Activated CD4-positive, alpha-beta T cell treated with anti-CD3 and anti-CD28 coated beads for 36 hours (primary cell): ENCODE results near the gene JKAMP. TPM values are rescaled to one million over a fixed set of nuclear protein-coding genes. Genes with fewer than 3 reads are reported as not detected.

ENCODE experiments used
- ATAC-seq: fragments of 200-7000 bp; cut with Tn5 transposase; one replicate; pipeline ENCODE4 v1.10.0; 2021; ENCODE audit warnings: mild to moderate bottlenecking, moderate library complexity
- CTCF ChIA-PET: fragments of 350-600 bp; sonication (Branson Sonifier 250); formaldehyde crosslinking; loops from one replicate; lab custom pipeline; 2021; ENCODE audit warnings: antibody characterized with exemption; lab: Charles Lee
- POLR2A ChIA-PET: fragments of 350-600 bp; sonication (Branson Sonifier 250); formaldehyde crosslinking; loops from one replicate; lab custom pipeline; 2021; ENCODE audit warnings: antibody characterized with exemption, inconsistent platforms; lab: Charles Lee
- DNase-seq: peaks from one replicate; pipeline ENCODE4 v3.0.0-alpha.2; 2020
- H3K27ac Mint-ChIP-seq: one replicate; pipeline ENCODE4 v1.8.0; 2021; ENCODE audit warnings: mixed read lengths
- H3K27me3 Mint-ChIP-seq: one replicate; pipeline ENCODE4 v1.8.0; 2021; ENCODE audit warnings: mixed read lengths
- H3K36me3 Mint-ChIP-seq: one replicate; pipeline ENCODE4 v1.8.0; 2021; ENCODE audit warnings: low read depth, mixed read lengths
- H3K4me1 Mint-ChIP-seq: one replicate; pipeline ENCODE4 v1.8.0; 2021; ENCODE audit warnings: mixed read lengths
- H3K4me3 Mint-ChIP-seq: one replicate; pipeline ENCODE4 v1.8.0; 2021; ENCODE audit warnings: mild to moderate bottlenecking, moderate library complexity, mixed read lengths
- H3K9me3 Mint-ChIP-seq: one replicate; pipeline ENCODE4 v1.8.0; 2021; ENCODE audit warnings: low read depth, mixed read lengths
- intact Hi-C, 2 experiments: fragments of 100-400 bp; cut with DNase I in 1 of 2; cut with micrococcal nuclease in 1 of 2; formaldehyde crosslinking; loops; one replicate each; pipeline versions ENCODE4 v1.14.2 to v1.15.1; 2022 to 2024; cut with DNase I, micrococcal nuclease
- total RNA-seq, 2 experiments: library from RNA; stranded (reverse); gene quantifications; one replicate each; pipeline ENCODE4 v1.2.3, GENCODE V29; 2021

The JKAMP gene
- total RNA-seq, 2 experiments from 2014 or later, result 18.0 to 20.2 TPM

GRCh38 chr14:59481871-59482540, 2.3 kb upstream of the JKAMP start:
- Mint-ChIP-seq H3K27me3 (no peaks in the 10 kb centered on the region), H3K27ac (peak overlapping the region; percentile 73), H3K36me3 (peaks cover 23% of the 10 kb centered on the region), H3K4me3 (peak overlapping the region; percentile 92), H3K9me3 (no peaks in the 10 kb centered on the region), H3K4me1 (peaks cover 51% of the 10 kb centered on the region)
- DNase-seq (no peak), ATAC-seq (no peak)
- intact Hi-C loops, result loop anchor here (5.0 kb wide), 2 partner anchors 610 to 1055 kb away; partner anchors contain the start of genes KIAA0586 (in 1 of the 2), PCNX4 (in 1 of the 2) and TIMM9 (in 1 of the 2)
- POLR2A ChIA-PET, result interaction anchor here (0.5 kb wide), 1 partner anchor 294 kb away, joined by 3 read pairs; no protein-coding TSS in a partner anchor
- CTCF ChIA-PET, result no interaction called here

GRCh38 chr14:59482541-59483331, 1.6 kb upstream of the JKAMP start:
- peak overlapping the region; percentile 92 for H3K4me3 Mint-ChIP-seq
- POLR2A ChIA-PET, result interaction anchor here (0.5 to 1.7 kb wide), 3 partner anchors 18 to 295 kb away, joined by 3 to 9 read pairs (median 5); partner anchors contain the start of genes DAAM1 and GPR135
- DNase-seq (no peak), ATAC-seq (no peak)
- H3K9me3 Mint-ChIP-seq, result no peaks in the 10 kb centered on the region
- H3K36me3 Mint-ChIP-seq, result peaks cover 20% of the 10 kb centered on the region
- intact Hi-C loops, result loop anchor here (5.0 kb wide), 2 partner anchors 610 to 1055 kb away; partner anchors contain the start of genes KIAA0586 (in 1 of the 2), PCNX4 (in 1 of the 2) and TIMM9 (in 1 of the 2)
- no peaks in the 10 kb centered on the region for H3K27me3 Mint-ChIP-seq
- CTCF ChIA-PET, result interaction anchor here (1.9 kb wide), 1 partner anchor 14 kb away, joined by 5 read pairs; no protein-coding TSS in a partner anchor
- peaks cover 53% of the 10 kb centered on the region for H3K4me1 Mint-ChIP-seq
- H3K27ac Mint-ChIP-seq, result peak overlapping the region; percentile 73

GRCh38 chr14:59483363-59483762, 954 bp upstream of the JKAMP start:
- ATAC-seq (no peak), DNase-seq (no peak)
- no peaks in the 10 kb centered on the region for H3K9me3 Mint-ChIP-seq
- intact Hi-C loops, result loop anchor here (5.0 kb wide), 2 partner anchors 609 to 1056 kb away; partner anchors contain the start of genes KIAA0586 (in 1 of the 2), PCNX4 (in 1 of the 2) and TIMM9 (in 1 of the 2)
- H3K4me1 Mint-ChIP-seq, result peaks cover 56% of the 10 kb centered on the region
- ChIA-PET POLR2A (interaction anchor here (1.7 kb wide), 2 partner anchors 19 to 295 kb away, joined by 5 to 9 read pairs; partner anchors contain the start of genes DAAM1 and GPR135), CTCF (interaction anchor here (1.4 to 1.9 kb wide), 2 partner anchors 13 to 19 kb away, joined by 5 to 10 read pairs; no protein-coding TSS in a partner anchor)
- H3K36me3 Mint-ChIP-seq, result peaks cover 22% of the 10 kb centered on the region
- peak overlapping the region; percentile 73 for H3K27ac Mint-ChIP-seq
- no peaks in the 10 kb centered on the region for H3K27me3 Mint-ChIP-seq
- H3K4me3 Mint-ChIP-seq, result peak overlapping the region; percentile 92

- ChIA-PET POLR2A (interaction anchor here (0.8 to 1.7 kb wide), 4 partner anchors 20 to 1057 kb away, joined by 3 to 9 read pairs (median 4); partner anchors contain the start of genes DAAM1, GPR135, KIAA0586 and PPM1A), CTCF (interaction anchor here (0.9 to 1.9 kb wide), 6 partner anchors 12 to 22 kb away, joined by 3 to 10 read pairs (median 4); no protein-coding TSS in a partner anchor)
- Mint-ChIP-seq H3K27me3 (no peaks in the 10 kb centered on the region), H3K4me1 (peaks cover 61% of the 10 kb centered on the region), H3K36me3 (peaks cover 25% of the 10 kb centered on the region), H3K4me3 (peak overlapping the region; percentile 92), H3K9me3 (no peaks in the 10 kb centered on the region), H3K27ac (peak overlapping the region; percentile 89)
- DNase-seq (no peak), ATAC-seq (peak; percentile 53)
- intact Hi-C loops, result loop anchor here (1.0 to 5.0 kb wide), 10 partner anchors 20 to 1057 kb away; partner anchors contain the start of genes DAAM1 (in 2 of the 2), CCDC175 (in 1 of the 2), DHRS7 (in 1 of the 2) and GPR135 (in 1 of the 2)
Measured at GRCh38 chr14:59484639-59485175, 390 bp downstream of the JKAMP start.

- Mint-ChIP-seq H3K4me3 (no peak overlapping the region), H3K4me1 (peaks cover 39% of the 10 kb centered on the region), H3K36me3 (peaks cover 49% of the 10 kb centered on the region), H3K27ac (no peak overlapping the region), H3K9me3 (no peaks in the 10 kb centered on the region), H3K27me3 (no peaks in the 10 kb centered on the region)
- ChIA-PET CTCF (interaction anchor here (0.6 to 1.7 kb wide), 4 partner anchors 9 to 1479 kb away, joined by 3 to 4 read pairs (median 4); no protein-coding TSS in a partner anchor), POLR2A (no interaction called here)
- no peak for ATAC-seq
- intact Hi-C loops, result no loop called here
- no peak for DNase-seq
Measured at GRCh38 chr14:59490756-59491155, 6.4 kb downstream of the JKAMP start.

GRCh38 chr14:59492384-59492783, 8.1 kb downstream of the JKAMP start:
- DNase-seq (no peak), ATAC-seq (no peak)
- intact Hi-C loops, result no loop called here
- Mint-ChIP-seq H3K4me1 (peaks cover 30% of the 10 kb centered on the region), H3K9me3 (no peaks in the 10 kb centered on the region), H3K27me3 (no peaks in the 10 kb centered on the region), H3K4me3 (no peak overlapping the region), H3K36me3 (peaks cover 52% of the 10 kb centered on the region), H3K27ac (no peak overlapping the region)
- CTCF ChIA-PET, result interaction anchor here (0.7 kb wide), 1 partner anchor 122 kb away, joined by 3 read pairs; no protein-coding TSS in a partner anchor
- POLR2A ChIA-PET, result no interaction called here

- Mint-ChIP-seq H3K27me3 (no peaks in the 10 kb centered on the region), H3K4me1 (peaks cover 5% of the 10 kb centered on the region), H3K4me3 (no peak overlapping the region), H3K36me3 (peaks cover 14% of the 10 kb centered on the region), H3K9me3 (no peaks in the 10 kb centered on the region), H3K27ac (no peak overlapping the region)
- intact Hi-C loops, result no loop called here
- CTCF ChIA-PET, result interaction anchor here (1.2 kb wide), 1 partner anchor 10 kb away, joined by 4 read pairs; no protein-coding TSS in a partner anchor
- POLR2A ChIA-PET, result no interaction called here
- no peak for DNase-seq
- ATAC-seq, result no peak
Measured at GRCh38 chr14:59500732-59501131, 16.4 kb downstream of the JKAMP start.

GRCh38 chr14:59503256-59503655, 18.9 kb downstream of the JKAMP start:
- Mint-ChIP-seq H3K4me1 (peaks cover 5% of the 10 kb centered on the region), H3K27ac (no peak overlapping the region), H3K36me3 (peaks cover 8% of the 10 kb centered on the region), H3K27me3 (no peaks in the 10 kb centered on the region), H3K4me3 (no peak overlapping the region), H3K9me3 (no peaks in the 10 kb centered on the region)
- ATAC-seq (no peak), DNase-seq (no peak)
- POLR2A ChIA-PET, result no interaction called here
- CTCF ChIA-PET, result interaction anchor here (0.7 to 2.4 kb wide), 3 partner anchors 9 to 682 kb away, joined by 3 to 12 read pairs (median 3); partner anchors contain the start of gene CCDC175
- intact Hi-C loops, result no loop called here

GRCh38 chr14:59507063-59507751, 22.9 kb downstream of the JKAMP start:
- H3K4me1 Mint-ChIP-seq, result peaks cover 5% of the 10 kb centered on the region
- no peak overlapping the region for H3K27ac Mint-ChIP-seq
- intact Hi-C loops, result loop anchor here (1.0 to 5.0 kb wide), 3 partner anchors 69 to 677 kb away; partner anchors contain the start of gene CCDC175 (in 2 of the 2)
- DNase-seq, result peak; percentile 76
- CTCF ChIA-PET, result interaction anchor here (0.6 to 1.8 kb wide), 14 partner anchors 10 to 910 kb away, joined by 3 to 33 read pairs (median 4); partner anchors contain the start of genes CCDC175 and RTN1
- H3K36me3 Mint-ChIP-seq, result peaks cover 6% of the 10 kb centered on the region
- no peak overlapping the region for H3K4me3 Mint-ChIP-seq
- peak; percentile 95 for ATAC-seq
- H3K27me3 Mint-ChIP-seq, result peaks cover 3% of the 10 kb centered on the region
- H3K9me3 Mint-ChIP-seq, result no peaks in the 10 kb centered on the region
- POLR2A ChIA-PET, result no interaction called here

- intact Hi-C loops, result loop anchor here (1.0 to 5.0 kb wide), 3 partner anchors 69 to 677 kb away; partner anchors contain the start of gene CCDC175 (in 2 of the 2)
- Mint-ChIP-seq H3K27me3 (peaks cover 3% of the 10 kb centered on the region), H3K36me3 (peaks cover 3% of the 10 kb centered on the region), H3K4me1 (peaks cover 5% of the 10 kb centered on the region), H3K27ac (no peak overlapping the region), H3K4me3 (no peak overlapping the region), H3K9me3 (no peaks in the 10 kb centered on the region)
- CTCF ChIA-PET, result interaction anchor here (0.6 to 1.8 kb wide), 12 partner anchors 17 to 910 kb away, joined by 3 to 33 read pairs (median 4); partner anchors contain the start of genes CCDC175 and RTN1
- DNase-seq, result no peak
- POLR2A ChIA-PET, result no interaction called here
- ATAC-seq, result no peak
Measured at GRCh38 chr14:59507752-59508103, 23.4 kb downstream of the JKAMP start.
